ENCODE measurements around the gene MOK. TPM values are rescaled to one million over a fixed set of nuclear protein-coding genes. Genes with fewer than 3 reads are reported as not detected.
"Not testable (repeated sequence)": the region's sequence is repeated elsewhere in the genome, so short reads cannot be mapped to it uniquely, and the experiment has no call there.

Gene MOK, protein sequence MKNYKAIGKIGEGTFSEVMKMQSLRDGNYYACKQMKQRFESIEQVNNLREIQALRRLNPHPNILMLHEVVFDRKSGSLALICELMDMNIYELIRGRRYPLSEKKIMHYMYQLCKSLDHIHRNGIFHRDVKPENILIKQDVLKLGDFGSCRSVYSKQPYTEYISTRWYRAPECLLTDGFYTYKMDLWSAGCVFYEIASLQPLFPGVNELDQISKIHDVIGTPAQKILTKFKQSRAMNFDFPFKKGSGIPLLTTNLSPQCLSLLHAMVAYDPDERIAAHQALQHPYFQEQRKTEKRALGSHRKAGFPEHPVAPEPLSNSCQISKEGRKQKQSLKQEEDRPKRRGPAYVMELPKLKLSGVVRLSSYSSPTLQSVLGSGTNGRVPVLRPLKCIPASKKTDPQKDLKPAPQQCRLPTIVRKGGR
- total RNA-seq, result 2.7 and 3.9 TPM in 2 replicates

DNA sequence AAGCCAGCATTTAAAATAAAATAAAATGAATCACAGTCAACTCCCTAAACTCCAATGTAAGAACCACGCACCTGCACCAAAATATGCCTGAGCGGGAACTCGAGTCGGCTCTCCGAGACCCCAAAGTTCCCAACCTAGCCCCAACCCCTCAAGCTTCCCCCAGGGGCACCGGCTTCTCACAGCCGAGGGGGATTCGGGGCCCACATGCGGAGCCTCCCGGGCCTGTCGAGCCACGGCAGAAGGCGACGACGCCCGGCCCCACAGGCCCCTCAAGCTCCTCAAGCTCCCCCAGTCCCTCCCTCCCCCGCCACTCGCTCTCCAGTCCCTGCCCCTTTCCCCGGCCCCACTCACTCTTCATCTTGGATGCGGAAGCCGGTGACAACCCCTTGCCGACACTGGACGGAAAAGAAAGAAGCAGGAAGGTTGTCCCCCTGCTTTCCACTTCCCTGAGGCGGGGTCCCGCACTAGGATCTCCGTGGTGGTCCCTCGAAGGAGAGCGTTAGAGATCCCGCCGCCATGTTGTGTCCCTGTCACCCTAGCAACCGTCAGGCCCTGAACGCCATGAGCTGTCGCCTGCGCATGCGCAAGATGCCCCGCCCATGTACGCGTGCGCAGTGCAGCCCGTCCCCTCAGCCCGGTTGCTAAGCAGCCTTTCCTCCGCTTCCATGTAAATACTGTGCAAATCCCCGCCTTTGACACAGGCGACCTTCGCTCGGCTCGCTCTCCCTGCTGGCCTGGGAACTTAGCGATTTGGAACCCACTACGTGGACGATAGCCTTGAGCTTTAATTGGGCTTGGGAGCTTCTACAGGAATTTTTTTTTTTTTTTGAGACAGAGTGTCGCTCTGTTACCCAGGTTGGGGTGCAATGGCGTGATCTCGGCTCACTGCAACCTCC is at the start of gene MOK:
Gene MOK, minus strand, starts transcription at position 554 of the 896 bp plus-strand sequence. Its CDS starts 196 bp downstream, at position 358.
- peak; percentile 99 for DNase-seq

DNA sequence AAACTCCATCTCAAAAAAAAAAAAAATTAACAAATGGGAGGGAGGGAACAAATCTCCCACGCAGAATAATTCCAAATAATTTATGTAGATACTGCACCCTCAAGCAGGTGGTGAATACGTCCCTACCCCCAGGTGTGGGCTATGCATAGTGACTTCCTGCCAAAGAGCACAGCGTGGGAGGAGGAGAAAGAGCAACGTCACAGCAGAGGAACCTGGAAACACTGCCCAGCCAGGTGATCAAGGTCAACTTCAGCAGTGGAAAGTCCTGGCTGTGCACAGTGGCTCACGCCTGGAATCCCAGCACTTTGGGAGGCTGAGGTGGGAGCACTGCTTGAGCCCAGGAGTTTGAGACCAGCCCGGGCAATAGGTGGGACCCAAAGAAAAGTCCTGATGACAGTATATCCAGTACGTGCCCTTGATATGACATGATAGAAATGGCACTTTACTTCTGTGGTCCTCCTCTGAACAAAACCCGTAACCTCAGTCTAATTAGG is 48.2 kb upstream of the MOK start:
- no peak for DNase-seq

- DNase-seq, result no peak
Observed at GRCh38 chr14:102352213-102352612, 47.2 kb upstream of the MOK start.

GRCh38 chr14:102351593-102351992 is 46.6 kb upstream of the MOK start:
- peak; percentile 87 for DNase-seq

GRCh38 chr14:102351023-102351422 is 46.1 kb upstream of the MOK start:
- DNase-seq, result peak; percentile 87

- no peak for DNase-seq
Observed at GRCh38 chr14:102348376-102348775, 43.4 kb upstream of the MOK start.

DNA sequence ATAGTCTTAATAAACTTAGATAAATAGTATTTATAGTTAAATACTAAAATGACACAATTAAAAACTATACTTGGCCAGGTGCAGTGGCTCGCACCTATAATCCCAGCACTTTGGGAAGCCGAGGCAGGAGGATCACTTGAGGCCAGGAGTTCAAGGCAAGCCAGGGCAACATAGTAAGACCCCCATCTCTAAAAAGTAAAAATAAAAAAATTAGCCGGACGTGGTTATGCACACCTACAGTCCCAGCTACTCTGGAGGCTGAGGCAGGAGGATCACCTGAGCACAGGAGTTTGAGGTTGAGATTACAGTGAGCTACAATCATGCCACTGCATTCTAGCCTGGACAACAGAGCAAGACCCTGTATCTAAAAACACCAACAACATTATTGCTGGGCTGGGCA is 41.7 kb upstream of the MOK start:
- no peak for DNase-seq

- no peak for DNase-seq
Observed at GRCh38 chr14:102345232-102345631, 40.3 kb upstream of the MOK start.

- DNase-seq, result no peak
Observed at GRCh38 chr14:102344485-102344884, 39.5 kb upstream of the MOK start.

GRCh38 chr14:102344084-102344483 is 39.1 kb upstream of the MOK start:
- no peak for DNase-seq

- DNase-seq, result no peak
Observed at GRCh38 chr14:102342238-102342637, 37.3 kb upstream of the MOK start.

GRCh38 chr14:102341566-102341965 is 36.6 kb upstream of the MOK start:
- DNase-seq, result no peak

- no peak for DNase-seq
Observed at GRCh38 chr14:102338724-102339123, 33.8 kb upstream of the MOK start.

- no peak for DNase-seq
Observed at GRCh38 chr14:102335163-102335562, 30.2 kb upstream of the MOK start.

- no peak for DNase-seq
Observed at GRCh38 chr14:102333795-102334705, 29.1 kb upstream of the MOK start.

- peak; percentile 14 for DNase-seq
Observed at GRCh38 chr14:102333390-102333789, 28.4 kb upstream of the MOK start.

DNA sequence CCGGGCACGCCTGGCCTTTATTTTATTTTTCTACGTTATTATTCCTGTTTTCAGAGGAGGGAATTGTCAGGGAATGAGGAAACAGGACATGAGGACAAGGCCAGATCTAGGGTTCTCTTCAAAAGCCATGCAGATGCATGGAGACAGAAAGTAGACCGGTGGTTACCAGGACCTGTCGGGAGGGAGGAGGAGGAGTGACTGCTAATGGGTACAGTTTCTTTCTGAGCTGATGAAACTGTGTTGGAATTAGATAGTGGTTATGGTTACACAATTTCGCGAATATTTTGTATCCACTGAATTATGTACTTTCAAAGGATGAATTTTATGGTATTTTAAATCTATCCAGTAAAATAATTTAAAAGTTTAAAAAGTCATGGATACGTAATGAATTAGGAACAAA is 25.8 kb upstream of the MOK start:
- DNase-seq, result no peak

- not testable (repeated sequence) for DNase-seq
Observed at GRCh38 chr14:102329381-102329780, 24.4 kb upstream of the MOK start.

DNA sequence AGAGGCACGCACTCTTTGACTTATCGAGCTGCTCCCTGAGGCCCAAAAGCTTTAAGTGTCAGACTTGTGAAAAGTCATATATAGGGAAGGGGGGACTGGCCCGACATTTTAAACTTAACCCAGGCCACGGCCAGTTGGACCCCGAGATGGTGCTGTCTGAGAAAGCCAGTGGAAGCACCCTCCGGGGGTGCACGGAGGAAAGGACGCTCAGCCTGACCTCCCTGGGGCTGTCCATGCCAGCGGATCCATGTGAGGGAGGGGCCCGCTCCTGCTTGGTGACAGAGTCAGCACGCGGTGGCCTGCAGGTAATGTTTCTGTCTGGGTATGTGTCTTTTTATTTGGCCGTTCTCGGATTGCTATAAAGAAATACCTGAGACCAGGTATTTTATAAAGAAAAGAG is 21.6 kb upstream of the MOK start:
- DNase-seq, result no peak

DNA sequence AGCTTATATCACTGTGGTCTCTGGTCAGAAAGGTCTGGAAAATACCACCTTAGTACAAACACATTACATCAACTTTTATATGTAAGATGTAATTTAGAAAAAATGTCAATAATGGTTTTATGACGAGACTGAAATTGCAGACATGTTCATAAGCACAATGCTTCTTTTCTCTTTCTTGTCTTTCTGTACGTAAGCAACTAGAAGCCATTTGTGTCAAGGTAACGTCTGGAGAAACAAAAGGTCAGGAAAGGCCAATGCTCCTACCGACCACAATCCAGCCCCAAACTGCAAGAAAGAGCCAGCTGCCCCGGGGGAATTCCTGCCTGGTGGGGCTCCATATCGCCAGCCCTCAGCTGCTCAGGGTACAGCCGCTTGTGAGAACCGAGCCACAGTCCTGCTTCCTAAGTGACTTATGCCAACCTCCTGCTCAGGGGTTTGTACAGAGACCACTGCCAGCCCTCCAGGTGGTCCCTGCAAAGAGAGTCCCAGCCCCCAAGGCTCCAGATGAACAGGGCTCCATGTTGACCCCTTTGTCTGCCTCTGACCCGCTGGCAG is 20.9 kb upstream of the MOK start:
- DNase-seq, result no peak

GRCh38 chr14:102323102-102323501 is 18.1 kb upstream of the MOK start:
- peak; percentile 85 for DNase-seq
